GM18499 (cell line): ENCODE measurements around the gene EXOSC1.
A peak's percentile ranks its signal among the peaks of the same experiment; 100 is the strongest.
"Not testable (repeated sequence)": the region's sequence is repeated elsewhere in the genome, so short reads cannot be mapped to it uniquely, and the experiment has no call there.

Experiments
- ATAC-seq: cut with Tn5 transposase; IDR thresholded peaks from one replicate; pipeline ENCODE4 v1.9.1; 2021; ENCODE audit warnings: moderate number of reproducible peaks; ENCODE audit not compliant: insufficient read depth, unreplicated experiment

EXOSC1 gene

DNA sequence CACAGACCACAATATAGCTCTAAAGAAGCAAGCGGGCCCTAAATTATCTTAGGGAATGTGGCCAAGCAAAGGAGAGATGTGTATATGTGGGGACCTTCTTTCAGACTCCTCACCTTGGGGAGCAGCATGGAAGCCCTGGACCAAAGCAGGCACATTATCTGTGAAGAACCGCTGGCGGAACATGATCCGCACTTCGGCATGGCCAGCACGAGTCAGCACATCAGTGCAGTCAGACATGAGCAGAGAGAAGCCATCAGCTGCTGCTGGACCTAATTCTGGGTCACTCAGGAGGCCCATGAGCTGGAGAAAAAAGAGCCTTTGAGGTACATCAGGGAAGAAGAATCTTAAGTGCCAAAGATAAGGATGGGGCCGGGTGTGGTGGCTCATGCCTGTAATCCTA is 14.1 kb upstream of the EXOSC1 start:
- ATAC-seq, result no peak

DNA sequence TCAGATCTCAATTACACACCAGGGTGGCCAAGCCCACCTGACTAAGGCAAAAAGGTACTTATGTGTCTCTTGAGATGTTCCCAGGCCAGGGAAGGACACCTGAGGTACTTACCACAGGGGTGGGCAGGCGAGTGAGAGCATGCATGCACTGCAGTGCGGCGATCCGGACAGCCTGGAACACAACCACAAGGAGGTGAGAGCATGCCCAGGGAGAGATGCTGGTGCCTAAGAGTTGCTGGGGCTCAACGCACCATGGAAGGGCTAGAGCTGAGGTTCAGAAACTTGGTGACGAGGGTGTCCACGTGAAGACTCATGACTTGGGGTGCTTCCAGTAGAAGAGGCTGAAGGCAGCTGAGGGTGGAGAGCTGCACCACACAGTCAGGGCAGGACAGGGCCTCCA is 13.3 kb upstream of the EXOSC1 start:
- ATAC-seq, result no peak

DNA sequence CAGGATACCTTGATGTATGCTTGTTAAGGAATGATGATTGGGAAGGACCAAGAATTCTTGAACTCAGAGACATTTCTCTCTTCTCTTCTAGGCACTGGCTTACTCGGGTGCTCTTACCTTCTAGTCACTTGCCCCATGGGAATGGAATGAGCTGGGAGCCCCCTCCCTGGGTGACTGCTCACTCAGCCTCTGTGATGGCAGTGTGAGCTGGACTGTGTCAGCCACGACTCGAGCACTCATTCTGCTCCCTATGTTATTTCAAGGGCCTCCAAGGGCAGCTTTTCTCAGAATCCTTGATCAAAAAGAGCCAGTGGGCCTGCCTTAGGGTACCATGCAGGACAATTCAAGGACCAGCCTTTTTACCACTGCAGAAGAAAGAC is 10.9 kb upstream of the EXOSC1 start:
- ATAC-seq, result no peak

DNA sequence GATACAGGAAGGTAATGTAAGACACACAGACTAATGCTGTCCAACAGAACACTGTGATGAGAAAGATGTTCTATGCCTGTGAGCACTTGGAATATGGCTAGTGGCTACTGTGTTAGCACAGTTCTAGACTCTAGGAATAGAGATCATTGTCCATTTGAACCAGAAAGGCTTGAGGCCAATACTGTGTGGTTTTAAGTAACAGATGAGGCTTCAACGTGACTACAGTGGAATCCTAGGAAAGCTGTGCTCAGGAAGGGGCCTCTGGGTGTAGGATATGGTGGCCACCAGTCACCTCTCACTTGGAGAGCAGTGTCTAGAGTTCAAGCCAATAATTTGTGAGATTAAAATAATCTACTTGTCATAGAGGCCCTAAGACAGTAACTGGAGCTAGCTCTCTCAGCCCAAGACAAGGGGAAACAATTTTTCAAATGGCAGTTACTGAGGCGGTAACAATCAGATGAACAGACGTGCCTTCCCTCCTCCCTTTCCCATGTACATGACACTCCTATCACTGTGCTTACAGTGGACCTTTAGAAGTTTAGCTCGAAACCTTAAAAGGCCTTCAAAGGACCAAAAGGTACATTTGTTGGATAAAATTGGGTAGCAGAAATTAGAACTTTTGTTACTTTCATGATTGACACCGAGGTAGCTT is 10.4 kb upstream of the EXOSC1 start:
- no peak for ATAC-seq

DNA sequence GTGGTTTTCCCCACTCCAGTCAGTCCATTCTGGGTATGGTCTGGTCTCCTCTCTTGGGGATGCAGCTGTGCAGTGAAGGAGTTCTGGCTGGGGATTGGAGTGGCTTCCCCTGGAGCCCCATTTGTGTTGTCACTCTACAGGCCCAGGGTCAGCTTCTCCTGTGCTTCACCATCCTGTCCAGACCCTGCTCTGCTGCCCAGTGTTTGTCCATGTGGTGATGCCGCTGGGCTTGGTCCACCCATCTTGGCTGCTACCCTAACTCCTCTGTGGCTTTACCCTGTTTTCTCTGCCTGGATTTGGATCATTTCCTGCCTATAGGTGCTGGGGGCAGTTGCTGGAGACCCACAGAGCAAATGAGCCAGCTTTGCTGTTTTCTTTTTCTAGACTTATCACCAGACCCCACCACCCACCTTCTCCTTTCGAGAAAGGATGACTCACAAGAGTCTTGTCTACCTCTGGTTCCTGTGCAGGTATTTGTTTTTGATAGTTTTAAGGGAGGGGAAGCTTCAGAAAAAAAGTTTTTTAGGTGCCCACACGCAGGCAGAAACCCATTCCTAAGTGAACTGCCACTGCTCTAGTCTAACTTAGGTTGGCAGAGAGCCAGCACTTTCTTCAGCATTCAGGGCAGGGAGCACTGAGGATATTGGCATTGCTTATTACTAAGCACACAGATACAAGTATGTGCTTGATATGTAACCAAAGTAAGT is 8.7 kb upstream of the EXOSC1 start:
- no peak for ATAC-seq

DNA sequence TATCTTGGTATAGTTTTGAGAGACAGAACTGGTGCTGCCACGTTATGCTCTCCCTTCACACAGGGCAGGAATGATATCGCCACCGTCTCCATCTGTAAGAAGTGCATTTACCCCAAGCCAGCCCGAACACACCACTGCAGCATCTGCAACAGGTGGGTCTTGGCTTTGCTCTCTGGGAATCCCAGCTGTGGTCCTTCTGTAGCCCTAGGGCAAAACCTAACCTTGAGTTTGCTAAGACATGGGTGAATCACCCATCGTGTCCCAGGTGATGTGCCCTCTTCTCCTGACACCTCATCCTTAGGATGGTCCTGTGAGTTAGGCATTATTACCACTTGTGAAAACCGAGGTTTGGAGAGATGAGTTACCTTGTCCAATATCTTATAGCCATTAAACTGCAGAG is 6.5 kb upstream of the EXOSC1 start:
- no peak for ATAC-seq

DNA sequence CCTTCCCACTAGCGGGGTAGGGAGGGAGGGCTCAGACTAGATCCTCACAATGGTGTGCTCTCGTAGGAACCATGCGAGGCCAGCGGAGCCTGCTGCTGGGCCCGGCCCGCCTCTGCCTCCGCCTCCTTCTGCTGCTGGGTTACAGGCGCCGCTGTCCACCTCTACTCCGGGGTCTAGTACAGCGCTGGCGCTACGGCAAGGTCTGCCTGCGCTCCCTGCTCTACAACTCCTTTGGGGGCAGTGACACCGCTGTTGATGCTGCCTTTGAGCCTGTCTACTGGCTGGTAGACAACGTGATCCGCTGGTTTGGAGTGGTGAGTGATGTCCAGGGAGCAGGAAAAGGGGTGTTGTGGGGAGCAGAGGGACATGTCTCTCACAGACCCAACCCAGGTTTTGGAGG is 5.8 kb upstream of the EXOSC1 start:
- no peak for ATAC-seq

DNA sequence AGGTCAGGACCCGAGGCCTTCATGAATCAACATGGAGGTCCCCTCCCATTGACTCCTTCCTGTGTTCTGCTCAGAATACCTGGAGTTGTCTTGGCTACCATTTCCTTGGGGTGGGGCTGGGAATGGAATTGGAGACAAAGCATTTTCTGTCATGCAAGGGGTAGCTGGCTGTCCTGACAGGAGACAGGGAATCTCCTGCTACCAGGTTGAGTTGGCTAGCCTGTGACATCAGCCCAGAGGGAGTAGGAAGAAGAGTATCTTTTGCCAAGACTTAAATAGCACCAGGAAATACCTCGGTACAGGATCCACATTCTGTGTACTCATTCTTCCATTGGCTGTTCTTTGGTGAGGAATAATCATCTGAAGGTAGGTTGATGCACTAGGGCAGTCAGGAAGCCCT is 5.0 kb upstream of the EXOSC1 start:
- no peak for ATAC-seq

DNA sequence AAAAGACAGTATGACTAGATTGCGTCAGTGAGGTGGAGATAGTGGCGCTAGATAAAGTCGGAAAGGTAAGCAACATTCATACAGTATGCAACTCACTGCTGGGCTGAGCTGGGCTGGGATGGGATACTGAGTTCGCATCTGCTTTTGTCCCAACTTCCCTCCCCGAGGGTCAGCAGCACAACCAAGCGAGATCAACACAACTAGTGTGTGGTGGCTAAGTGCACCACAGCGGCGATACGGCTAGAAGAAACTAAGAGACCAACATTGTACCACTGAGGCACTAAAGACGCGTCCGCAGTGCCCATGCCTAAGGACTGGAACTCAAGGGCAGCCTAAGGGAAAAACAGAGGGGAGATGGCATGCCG is 467 bp downstream of the EXOSC1 start:
- no peak for ATAC-seq

DNA sequence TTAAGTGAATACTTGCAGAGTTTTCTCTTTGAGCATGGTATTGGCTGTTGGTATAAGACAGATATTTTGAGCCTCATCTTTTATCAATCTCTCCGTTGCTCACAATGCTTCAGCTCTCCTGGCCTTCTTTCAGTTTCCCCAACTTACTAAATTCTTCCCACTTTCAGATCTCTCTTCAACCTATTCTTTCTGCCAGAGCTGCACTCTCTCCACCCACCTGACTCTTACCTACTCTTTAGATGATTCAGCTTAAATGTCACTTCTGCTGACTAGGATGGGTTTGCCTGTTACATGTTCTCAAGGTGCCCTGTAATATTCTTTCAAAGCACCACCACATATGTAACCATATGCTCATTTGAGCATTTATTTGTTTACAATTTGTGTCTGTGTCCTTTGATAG is 1.6 kb downstream of the EXOSC1 start:
- no peak for ATAC-seq

DNA sequence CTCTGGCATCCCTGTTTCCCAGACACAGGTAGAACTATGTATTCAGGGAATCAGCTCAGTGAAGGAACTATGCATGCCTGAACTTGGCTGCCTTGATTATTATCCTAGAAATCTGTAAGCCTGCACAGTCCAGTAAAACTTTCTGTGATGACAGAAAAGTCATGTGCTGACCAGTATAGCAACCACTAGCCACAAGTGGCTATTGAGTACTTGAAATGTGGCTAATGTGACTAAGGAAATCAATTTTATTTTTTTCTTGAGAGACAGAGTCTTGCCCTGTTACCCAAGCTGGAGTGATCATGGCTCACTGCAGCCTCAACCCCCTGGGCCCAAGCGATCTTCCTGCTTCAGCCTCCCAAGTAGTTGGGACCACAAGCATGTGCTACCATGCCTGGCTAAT is 3.5 kb downstream of the EXOSC1 start:
- no peak for ATAC-seq

DNA sequence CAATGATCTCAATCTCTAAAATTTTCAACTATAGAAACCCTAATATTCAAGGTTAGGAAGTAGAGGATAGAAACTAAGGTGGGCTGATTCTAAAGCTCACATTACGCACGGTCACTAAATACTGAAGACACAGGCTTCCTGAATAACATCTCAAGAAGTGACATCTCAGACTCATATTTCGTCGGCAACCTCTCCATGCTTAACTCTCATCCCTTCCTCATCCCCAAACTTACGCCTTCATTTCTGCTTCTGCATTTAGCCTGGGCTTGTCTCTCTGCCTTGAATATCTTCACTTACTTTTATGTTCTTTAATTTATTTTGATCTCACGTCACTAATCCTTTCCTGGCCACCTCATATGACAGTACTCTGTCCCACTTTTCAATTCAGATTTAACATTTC is 10.6 kb downstream of the EXOSC1 start:
- no peak for ATAC-seq

DNA sequence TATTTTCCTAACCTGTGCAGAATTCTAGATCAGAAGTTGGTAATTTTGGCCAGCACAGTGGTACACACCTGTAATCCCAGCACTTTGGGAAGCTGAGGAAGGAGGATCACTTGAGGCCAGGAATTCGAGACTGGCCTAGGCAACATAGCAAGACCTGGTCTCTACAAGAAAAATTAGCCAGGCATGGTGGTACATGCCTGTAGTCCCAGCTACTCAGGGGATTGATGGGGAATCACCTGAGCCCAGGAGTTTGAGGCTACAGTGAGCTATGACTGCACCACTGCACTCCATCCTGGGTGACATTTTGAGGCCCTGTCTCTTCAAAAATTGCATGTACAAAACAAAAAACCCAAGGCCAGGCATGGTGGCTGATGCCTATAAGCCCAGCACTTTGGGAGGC is 11.2 kb downstream of the EXOSC1 start:
- no peak for ATAC-seq

DNA sequence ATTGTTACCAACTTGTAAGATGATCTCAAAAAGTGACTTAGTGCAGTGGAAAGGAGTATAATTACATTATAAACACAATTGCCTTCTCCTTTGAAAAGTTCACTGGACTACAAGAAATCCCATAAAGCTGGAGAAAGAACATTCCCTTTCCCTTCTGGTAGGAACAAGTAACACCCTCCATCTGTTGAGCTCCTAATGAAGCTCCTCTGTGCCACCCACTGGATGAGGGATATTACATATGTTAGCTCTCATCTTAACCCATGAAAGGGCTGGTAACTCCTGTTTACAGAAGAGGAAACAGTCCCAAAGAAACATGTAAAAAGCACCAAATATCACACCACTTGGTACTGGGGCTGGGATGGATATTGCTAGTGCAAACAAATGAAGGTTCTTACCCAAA is 11.8 kb downstream of the EXOSC1 start:
- ATAC-seq, result no peak

DNA sequence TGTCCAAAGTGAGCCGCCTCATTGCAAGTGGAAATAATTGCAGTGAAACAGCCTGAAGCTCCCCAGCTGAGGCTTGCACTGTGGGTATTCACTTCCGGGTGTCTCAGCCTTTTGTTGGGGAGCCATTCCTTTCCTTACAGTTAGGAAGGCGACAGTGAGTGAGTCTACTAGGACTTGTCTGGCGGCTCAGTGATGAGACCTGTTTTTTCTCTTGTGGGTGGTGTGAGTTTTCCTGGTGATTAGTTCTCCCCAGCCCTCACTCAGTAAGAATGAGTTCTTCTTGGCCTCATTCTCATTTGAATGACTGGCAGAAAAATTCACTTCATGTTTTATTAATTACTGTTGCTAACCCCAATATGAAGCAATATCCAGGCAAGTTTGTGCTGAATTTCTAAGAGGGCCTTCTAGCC is 17.2 kb downstream of the EXOSC1 start:
- ATAC-seq, result no peak

DNA sequence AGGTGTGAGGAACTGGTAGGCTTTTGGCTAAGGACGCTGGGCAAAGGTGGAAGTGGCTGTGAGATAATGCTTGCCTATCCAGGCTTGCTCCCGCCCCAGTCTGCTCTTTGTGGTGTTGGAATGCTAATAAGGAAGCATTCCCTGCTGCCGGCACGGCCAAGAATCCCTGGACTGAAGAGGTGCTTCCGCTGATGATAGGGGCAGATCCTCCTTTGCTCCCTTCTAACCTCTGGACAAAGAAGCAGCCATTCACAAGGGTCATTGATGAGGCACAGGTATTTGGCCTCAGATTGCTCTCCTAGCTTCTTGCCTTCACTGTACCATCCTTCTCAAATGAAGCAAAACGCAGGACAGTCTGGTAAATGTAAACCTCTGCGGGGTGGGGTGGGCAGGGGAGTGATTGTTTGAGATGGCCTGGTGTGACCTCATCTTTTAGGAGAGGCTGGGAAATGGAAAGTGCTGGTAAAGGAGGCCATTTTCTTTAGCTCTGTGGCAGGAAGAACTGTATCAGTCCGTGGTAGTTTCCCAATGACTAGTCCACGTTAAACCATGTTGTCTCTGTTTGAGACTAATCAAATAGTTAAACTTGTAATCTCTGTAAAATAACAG is 18.1 kb downstream of the EXOSC1 start:
- ATAC-seq, result no peak

DNA sequence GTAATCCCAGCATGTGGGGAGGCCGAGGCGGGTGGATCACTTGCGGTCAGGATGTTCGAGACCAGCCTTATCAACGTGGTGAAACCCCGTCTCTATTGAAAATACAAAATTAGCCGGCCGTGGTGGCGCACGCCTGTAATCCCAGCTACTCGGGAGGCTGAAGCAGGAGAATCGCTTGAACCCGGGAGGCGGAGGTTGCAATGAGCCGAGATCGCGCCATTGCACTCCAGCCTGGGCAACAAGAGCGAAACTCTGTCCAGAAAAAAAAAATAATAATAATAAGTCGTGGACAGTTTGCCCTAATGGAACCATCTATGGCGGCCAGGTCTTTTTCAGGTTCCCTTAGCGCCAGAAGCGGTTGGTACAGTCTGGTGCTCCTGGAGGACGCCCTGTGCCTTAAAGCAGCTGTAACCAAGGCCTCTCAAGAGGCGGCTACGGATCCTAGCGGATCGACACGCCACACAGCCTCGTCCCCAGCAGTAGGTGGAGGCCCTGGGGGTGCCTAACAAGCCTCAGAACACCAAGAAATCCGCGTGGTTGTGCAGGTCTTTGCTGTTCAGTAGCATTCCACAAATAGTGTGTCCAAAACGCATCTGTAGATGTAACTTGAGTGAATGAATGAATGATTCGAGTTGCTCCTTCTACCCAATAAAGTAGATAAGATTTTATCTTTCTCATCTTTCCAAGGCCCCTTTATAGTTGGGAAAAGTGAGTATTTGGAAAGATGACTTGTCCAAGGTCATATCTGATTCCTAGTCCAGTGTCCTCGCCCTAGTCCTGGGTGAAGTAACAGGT is 18.8 kb downstream of the EXOSC1 start:
- no peak for ATAC-seq

DNA sequence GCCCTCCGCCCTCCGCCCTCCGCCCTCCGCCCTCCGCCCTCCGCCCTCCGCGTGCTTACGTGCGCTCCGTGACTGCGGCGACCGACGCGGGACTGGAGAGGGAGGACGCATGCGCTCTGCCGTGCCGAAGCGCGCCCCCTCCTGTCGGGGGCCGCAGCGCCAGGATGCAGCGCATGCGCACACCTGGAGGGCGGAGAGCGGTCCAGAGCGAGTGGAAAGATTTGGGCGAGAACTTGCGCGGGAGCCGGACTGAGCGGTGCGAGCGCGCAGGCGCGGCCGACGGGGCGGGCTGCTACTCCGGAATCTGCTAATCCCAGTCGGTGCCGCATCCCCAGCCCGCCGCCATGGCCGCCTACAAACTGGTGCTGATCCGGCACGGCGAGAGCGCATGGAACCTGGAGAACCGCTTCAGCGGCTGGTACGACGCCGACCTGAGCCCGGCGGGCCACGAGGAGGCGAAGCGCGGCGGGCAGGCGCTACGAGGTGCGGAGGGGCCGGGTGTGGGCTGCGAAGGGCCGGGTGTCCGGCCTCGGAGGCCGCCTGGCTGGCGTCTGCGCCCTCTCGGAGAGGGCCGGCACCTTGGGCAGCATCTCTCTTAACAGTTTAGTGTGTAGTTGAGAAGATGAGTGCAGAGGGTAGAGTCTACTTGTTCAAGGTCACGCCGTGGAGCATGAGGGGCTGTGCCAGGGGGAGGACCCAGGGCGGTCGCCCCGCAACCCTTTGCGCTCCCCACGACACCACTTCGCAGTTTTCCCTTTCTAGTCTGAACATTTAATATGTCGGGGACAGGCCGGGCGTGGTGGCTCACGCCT is 19.6 kb downstream of the EXOSC1 start, which contains the start of gene PGAM1:
Gene PGAM1 (plus strand): TSS at position 228 of the 812 bp plus-strand sequence. CDS start 117 bp downstream, at position 345.
- ATAC-seq, result peak; percentile 72

DNA sequence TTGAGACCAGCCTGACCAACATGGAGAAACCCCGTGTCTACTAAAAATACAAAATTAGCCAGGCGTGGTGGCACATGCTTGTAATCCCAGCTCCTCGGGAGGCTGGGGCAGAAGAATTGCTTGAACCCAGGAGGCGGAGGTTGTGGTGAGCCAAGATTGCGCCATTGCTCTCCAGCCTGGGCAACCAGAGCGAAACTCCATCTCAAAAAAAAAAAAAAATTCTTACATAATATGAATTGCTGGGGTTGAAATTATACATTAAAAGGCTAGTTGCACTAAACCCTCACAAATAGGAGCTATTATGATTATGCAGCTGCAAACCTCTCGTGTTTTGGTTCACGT is 22.1 kb downstream of the EXOSC1 start:
- ATAC-seq, result not testable (repeated sequence)

DNA sequence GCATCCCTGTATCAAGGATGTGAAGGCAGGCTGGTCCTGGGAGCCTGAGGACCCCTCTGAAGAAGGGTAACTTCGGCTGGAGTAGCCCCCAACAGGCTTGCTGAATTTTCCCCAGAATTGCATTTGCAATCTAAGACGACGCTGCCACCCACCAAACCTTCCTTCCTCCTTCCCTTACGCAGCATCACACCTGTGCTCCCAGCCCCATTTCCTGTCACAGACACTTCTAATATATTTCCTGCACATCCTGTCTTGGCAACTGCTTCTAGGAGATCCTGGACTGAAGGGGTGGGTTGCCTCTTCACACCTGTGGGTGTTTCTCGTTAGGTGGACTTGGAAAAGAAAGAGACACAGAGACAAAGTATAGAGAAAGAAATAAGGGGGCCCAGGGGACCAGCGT is 29.2 kb downstream of the EXOSC1 start:
- no peak for ATAC-seq
